CD8-positive, alpha-beta memory T cell (primary cell): Measurements from ENCODE around the gene ANO1. TPM values are rescaled to one million over a fixed set of nuclear protein-coding genes. Genes with fewer than 3 reads are reported as not detected.

ENCODE experiments used
- CTCF ChIA-PET: fragments of 350-600 bp; sonication (Branson Sonifier 250); formaldehyde crosslinking; loops from one replicate; lab custom pipeline; 2021; ENCODE audit warnings: antibody characterized with exemption; lab: Charles Lee
- POLR2A ChIA-PET: fragments of 350-600 bp; sonication (Branson Sonifier 250); formaldehyde crosslinking; loops from one replicate; lab custom pipeline; 2021; ENCODE audit warnings: antibody characterized with exemption; lab: Charles Lee
- DNase-seq, 5 donors: peaks; one replicate each; pipeline versions ENCODE4 v3.0.0 to v3.0.0-alpha.2; 2020 to 2022; ENCODE audit warnings: mixed read lengths in 1 of 5
- H3K27ac ChIP-seq: one replicate; pipeline ENCODE4 v1.7.0; 2013; ENCODE audit warnings: low read depth, mild to moderate bottlenecking, low read length, moderate library complexity
- H3K27me3 ChIP-seq: 2 replicates; pipeline ENCODE4 v1.7.0; 2013; ENCODE audit warnings: low read length, mild to moderate bottlenecking; ENCODE audit not compliant: insufficient read depth, poor library complexity, severe bottlenecking
- H3K36me3 ChIP-seq: 2 replicates; pipeline ENCODE4 v1.7.0; 2013; ENCODE audit warnings: mild to moderate bottlenecking, low read length, moderate library complexity; ENCODE audit not compliant: insufficient read depth
- H3K4me1 ChIP-seq: 2 replicates; pipeline ENCODE4 v1.7.0; 2013; ENCODE audit warnings: mild to moderate bottlenecking, low read length, moderate library complexity; ENCODE audit not compliant: insufficient read depth
- H3K4me3 ChIP-seq: 2 replicates; pipeline ENCODE4 v1.7.0; 2013; ENCODE audit warnings: mild to moderate bottlenecking, low read length
- H3K9me3 ChIP-seq: 2 replicates; pipeline ENCODE4 v1.7.0; 2013; ENCODE audit warnings: mild to moderate bottlenecking, low read length
- H3K27ac Mint-ChIP-seq, 8 donors: one replicate each; pipeline ENCODE4 v1.8.0; 2020 to 2021; ENCODE audit warnings: mixed read lengths in 8 of 8, mild to moderate bottlenecking in 6 of 8, inconsistent platforms in 3 of 8, moderate library complexity in 3 of 8
- H3K27me3 Mint-ChIP-seq, 2 donors: one replicate each; pipeline ENCODE4 v1.8.0; 2020 to 2021; ENCODE audit warnings: mixed read lengths in 2 of 2, mild to moderate bottlenecking in 1 of 2, moderate library complexity in 1 of 2
- H3K36me3 Mint-ChIP-seq, 3 donors: one replicate each; pipeline ENCODE4 v1.8.0; 2020 to 2021; ENCODE audit warnings: mixed read lengths in 3 of 3, inconsistent platforms in 1 of 3, mild to moderate bottlenecking in 1 of 3
- H3K4me1 Mint-ChIP-seq, 3 donors: one replicate each; pipeline ENCODE4 v1.8.0; 2020 to 2021; ENCODE audit warnings: mixed read lengths in 3 of 3, inconsistent platforms in 1 of 3, mild to moderate bottlenecking in 1 of 3
- H3K4me3 Mint-ChIP-seq, 7 donors: one replicate each; pipeline ENCODE4 v1.8.0; 2020 to 2021; ENCODE audit warnings: mixed read lengths in 7 of 7, mild to moderate bottlenecking in 6 of 7, moderate library complexity in 4 of 7, inconsistent platforms in 2 of 7
- H3K9me3 Mint-ChIP-seq, 5 donors: one replicate each; pipeline ENCODE4 v1.8.0; 2020 to 2022; ENCODE audit warnings: mixed read lengths in 5 of 5, mild to moderate bottlenecking in 3 of 5, moderate library complexity in 2 of 5, inconsistent platforms in 1 of 5
- polyA plus RNA-seq: library from polyadenylated mRNA; unstranded; fragments of 300-500 nt; fragmentation: Illumina TruSeq; gene quantifications from one replicate; pipeline ENCODE4 v1.2.3, GENCODE V29; 2021
- total RNA-seq, 2 experiments: library from RNA; stranded (reverse); gene quantifications; one replicate each; pipeline ENCODE4 v1.2.3, GENCODE V29; 2021

ANO1 gene
- total and polyA plus RNA-seq, 3 experiments from 2014 or later: not detected

DNA sequence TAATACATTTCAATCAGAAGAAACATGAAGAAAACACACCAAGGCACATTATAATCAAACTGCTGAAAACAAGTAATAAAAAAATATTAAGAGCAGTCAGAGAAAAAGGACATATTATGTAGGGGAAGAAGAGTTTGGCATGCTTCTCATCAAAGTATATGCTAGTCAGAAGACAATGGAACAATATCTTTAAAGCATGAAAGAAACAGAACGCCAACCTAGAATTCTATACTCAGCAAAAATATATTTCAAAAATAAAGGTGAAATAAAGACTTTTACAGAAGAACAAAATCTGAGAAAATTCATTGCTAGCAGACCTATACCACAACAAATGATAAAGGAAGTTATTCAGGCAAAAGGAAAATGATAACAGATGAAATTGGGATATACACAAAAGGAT lies 34.6 kb upstream of the ANO1 start:
- POLR2A ChIA-PET: no interaction called here
- H3K36me3 ChIP-seq: no peaks in the 10 kb centered on the region

DNA sequence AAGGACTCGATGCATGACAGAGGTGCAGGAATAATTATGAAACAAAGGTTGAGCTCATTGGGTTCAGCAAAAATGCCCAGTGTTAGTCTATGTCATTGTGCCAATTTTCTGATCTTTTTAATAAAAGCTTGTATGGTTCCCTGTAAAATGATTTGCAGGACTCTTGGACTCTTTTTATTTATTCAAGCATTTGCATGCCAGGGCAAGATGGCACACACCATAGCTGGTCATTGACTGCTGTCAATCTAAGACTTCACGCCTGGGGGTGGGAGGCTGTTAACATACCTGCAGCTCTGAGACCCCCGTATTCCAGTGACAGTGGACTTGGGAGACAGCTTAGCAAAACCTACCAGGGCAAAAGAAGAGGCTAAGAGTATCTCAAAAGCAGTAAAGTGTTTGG lies 32.0 kb upstream of the ANO1 start:
- no peaks in the 10 kb centered on the region for H3K4me1 Mint-ChIP-seq
- H3K36me3 Mint-ChIP-seq: no peaks in the 10 kb centered on the region
- Histone ChIP-seq H3K27me3 (no peaks in the 10 kb centered on the region), H3K36me3 (no peaks in the 10 kb centered on the region), H3K9me3 (no peaks in the 10 kb centered on the region), H3K4me1 (no peaks in the 10 kb centered on the region), H3K4me3 (no peak overlapping the region), H3K27ac (no peak overlapping the region)
- no peak overlapping the region for H3K4me3 Mint-ChIP-seq
- no peak overlapping the region for H3K27ac Mint-ChIP-seq
- DNase-seq: no peak
- ChIA-PET CTCF (no interaction called here), POLR2A (no interaction called here)
- H3K9me3 Mint-ChIP-seq: peaks cover 12 to 17% (median 12%) of the 10 kb centered on the region in 5 donors
- H3K27me3 Mint-ChIP-seq: peaks cover 3 to 33% of the 10 kb centered on the region in 2 donors

More for the DNA sequence above, 34.6 kb upstream of the ANO1 start:
- no peak overlapping the region for H3K4me3 Mint-ChIP-seq
- no peaks in the 10 kb centered on the region for H3K27me3 ChIP-seq
- no peaks in the 10 kb centered on the region for H3K9me3 ChIP-seq
- H3K27ac ChIP-seq: no peak overlapping the region
- CTCF ChIA-PET: no interaction called here
- no peaks in the 10 kb centered on the region for H3K36me3 Mint-ChIP-seq
- DNase-seq: no peak
- H3K4me3 ChIP-seq: no peak overlapping the region
- H3K27me3 Mint-ChIP-seq: peaks cover 6 to 34% of the 10 kb centered on the region in 2 donors
- H3K27ac Mint-ChIP-seq: no peak overlapping the region
- H3K4me1 ChIP-seq: no peaks in the 10 kb centered on the region
- H3K9me3 Mint-ChIP-seq: peaks cover 13 to 19% (median 17%) of the 10 kb centered on the region in 5 donors
- H3K4me1 Mint-ChIP-seq: no peaks in the 10 kb centered on the region

DNA sequence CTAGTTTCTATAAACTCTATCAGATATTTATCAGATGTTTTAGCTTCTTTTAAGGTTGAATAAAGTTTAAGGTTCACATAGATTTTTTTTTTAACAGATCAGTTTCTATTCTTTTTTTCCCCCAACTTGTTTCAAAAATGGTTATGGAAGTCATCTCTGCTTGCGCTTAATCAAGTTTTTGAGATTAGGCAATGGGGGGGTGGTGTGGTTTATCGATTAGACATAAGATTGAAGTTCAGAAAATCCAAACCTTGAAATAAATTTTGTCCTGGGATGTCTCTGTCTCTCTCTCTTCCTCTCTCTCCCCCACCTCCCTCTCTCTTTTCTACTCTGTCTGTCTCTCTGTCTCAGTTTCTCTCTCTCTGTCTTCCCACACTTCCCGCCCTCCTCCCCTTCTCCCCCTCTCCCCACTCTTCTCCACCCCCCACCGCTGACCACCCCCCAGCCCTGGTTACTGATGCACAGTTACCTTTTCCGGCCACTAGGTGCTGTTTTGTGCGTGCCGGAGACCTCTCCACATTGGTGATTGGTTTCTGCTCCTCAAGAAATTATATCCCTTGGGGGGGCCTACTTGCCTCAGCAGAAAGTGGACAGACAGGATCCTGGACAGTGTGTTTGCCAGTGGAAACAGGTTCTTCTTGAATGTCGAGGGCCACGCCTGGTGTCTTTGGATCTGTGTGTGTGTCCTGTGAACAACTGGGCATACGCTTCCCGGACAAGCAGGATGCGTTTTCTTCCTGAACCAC lies 29.7 kb upstream of the ANO1 start:
- CTCF ChIA-PET: no interaction called here
- H3K27me3 Mint-ChIP-seq: peaks cover 8 to 41% of the 10 kb centered on the region in 2 donors
- H3K27ac Mint-ChIP-seq: no peak overlapping the region

DNA sequence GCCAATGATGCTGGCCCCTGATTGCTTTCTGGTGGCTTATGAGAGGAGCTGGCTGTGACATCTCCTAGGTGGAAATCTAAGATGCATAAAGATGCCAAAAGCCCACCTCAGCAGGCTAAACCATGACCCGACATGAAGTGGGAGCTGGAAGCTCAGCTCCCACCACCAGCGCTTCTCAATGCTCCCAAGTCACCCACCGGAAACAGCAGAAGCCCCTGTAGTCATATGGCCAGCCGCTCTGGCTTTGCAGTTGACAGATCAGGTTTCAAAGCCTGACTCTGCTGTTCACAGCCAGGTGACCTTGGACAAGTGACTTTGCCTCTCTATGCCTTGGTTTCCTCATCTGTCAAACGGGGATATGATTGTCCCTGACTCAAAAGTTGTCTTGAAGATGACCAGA lies 29.1 kb upstream of the ANO1 start:
- peaks cover 8 to 43% of the 10 kb centered on the region in 2 donors for H3K27me3 Mint-ChIP-seq
- CTCF ChIA-PET: no interaction called here
- peaks cover 0 to 4% (median 0%) of the 10 kb centered on the region in 5 donors for H3K9me3 Mint-ChIP-seq

More for the DNA sequence above, 29.7 kb upstream of the ANO1 start:
- no peak overlapping the region for H3K4me3 Mint-ChIP-seq
- no peak for DNase-seq
- no peaks in the 10 kb centered on the region for H3K4me1 ChIP-seq
- no peaks in the 10 kb centered on the region for H3K36me3 Mint-ChIP-seq
- H3K27ac ChIP-seq: no peak overlapping the region
- POLR2A ChIA-PET: no interaction called here
- H3K27me3 ChIP-seq: no peaks in the 10 kb centered on the region
- no peak overlapping the region for H3K4me3 ChIP-seq
- H3K9me3 Mint-ChIP-seq: peaks cover 0 to 4% (median 0%) of the 10 kb centered on the region in 5 donors
- H3K36me3 ChIP-seq: no peaks in the 10 kb centered on the region
- H3K9me3 ChIP-seq: no peaks in the 10 kb centered on the region
- no peaks in the 10 kb centered on the region for H3K4me1 Mint-ChIP-seq

DNA sequence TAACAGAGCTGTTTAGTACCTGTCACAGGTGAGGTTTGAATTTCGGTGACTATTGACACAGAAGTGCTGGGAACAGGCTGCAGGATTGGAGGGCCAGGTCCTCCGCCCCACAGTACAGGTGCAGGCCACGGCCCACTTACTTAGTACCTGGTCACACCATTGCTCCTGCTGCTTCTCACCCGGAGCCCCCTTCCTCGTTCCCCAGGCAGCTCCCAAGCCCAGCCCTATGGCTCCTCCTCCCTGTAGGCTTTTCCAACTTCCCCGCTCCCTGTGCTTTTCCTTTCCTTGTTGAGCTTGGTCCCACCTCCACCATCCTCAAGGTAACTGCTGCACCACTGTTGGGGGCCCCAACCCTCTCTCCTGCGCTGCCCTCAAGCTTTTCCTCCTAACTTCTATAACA lies 27.9 kb upstream of the ANO1 start:
- H3K9me3 Mint-ChIP-seq: no peaks in the 10 kb centered on the region
- ChIA-PET POLR2A (no interaction called here), CTCF (no interaction called here)
- H3K36me3 Mint-ChIP-seq: peaks cover 0 to 2% (median 0%) of the 10 kb centered on the region in 3 donors
- H3K27me3 ChIP-seq: no peaks in the 10 kb centered on the region
- H3K4me3 ChIP-seq: no peak overlapping the region
- H3K9me3 ChIP-seq: no peaks in the 10 kb centered on the region
- H3K36me3 ChIP-seq: no peaks in the 10 kb centered on the region
- H3K27ac ChIP-seq: no peak overlapping the region
- no peak overlapping the region for H3K4me3 Mint-ChIP-seq
- no peaks in the 10 kb centered on the region for H3K4me1 ChIP-seq
- no peaks in the 10 kb centered on the region for H3K4me1 Mint-ChIP-seq
- no peak overlapping the region for H3K27ac Mint-ChIP-seq
- no peak for DNase-seq
- peaks cover 8 to 38% of the 10 kb centered on the region in 2 donors for H3K27me3 Mint-ChIP-seq

More for the DNA sequence above, 29.1 kb upstream of the ANO1 start:
- no peak overlapping the region for H3K4me3 Mint-ChIP-seq
- Histone ChIP-seq H3K27ac (no peak overlapping the region), H3K36me3 (no peaks in the 10 kb centered on the region), H3K9me3 (no peaks in the 10 kb centered on the region), H3K4me3 (no peak overlapping the region), H3K4me1 (no peaks in the 10 kb centered on the region), H3K27me3 (no peaks in the 10 kb centered on the region)
- no peak for DNase-seq
- H3K4me1 Mint-ChIP-seq: no peaks in the 10 kb centered on the region
- no peak overlapping the region for H3K27ac Mint-ChIP-seq
- POLR2A ChIA-PET: no interaction called here
- H3K36me3 Mint-ChIP-seq: peaks cover 0 to 2% (median 0%) of the 10 kb centered on the region in 3 donors

DNA sequence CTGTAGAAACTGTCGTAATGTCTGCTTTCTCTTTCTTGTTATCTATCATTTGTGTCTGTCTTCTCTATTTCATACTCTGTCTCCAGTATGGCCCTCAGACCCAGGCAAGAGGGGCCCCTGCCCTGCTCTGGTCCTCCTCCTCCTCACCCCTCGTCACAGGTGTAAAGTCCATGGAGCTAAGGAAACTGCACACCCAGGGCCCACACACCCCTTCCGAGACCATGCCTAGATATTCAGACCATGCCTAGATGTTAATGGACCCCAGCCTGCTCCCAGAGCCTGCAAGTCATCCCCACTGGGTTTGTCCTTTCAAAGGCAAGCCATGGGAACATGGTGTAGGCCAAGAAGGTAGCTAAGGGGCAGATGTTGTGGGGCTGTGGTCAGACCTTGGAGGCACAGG lies 24.1 kb upstream of the ANO1 start:
- ChIA-PET POLR2A (no interaction called here), CTCF (no interaction called here)
- Mint-ChIP-seq H3K9me3 (peaks cover 4 to 11% (median 9%) of the 10 kb centered on the region in 5 donors), H3K36me3 (peaks cover 0 to 2% (median 0%) of the 10 kb centered on the region in 3 donors), H3K4me3 (no peak overlapping the region), H3K4me1 (no peaks in the 10 kb centered on the region), H3K27me3 (peaks cover 8 to 55% of the 10 kb centered on the region in 2 donors), H3K27ac (no peak overlapping the region)
- Histone ChIP-seq H3K9me3 (no peaks in the 10 kb centered on the region), H3K4me1 (no peaks in the 10 kb centered on the region), H3K36me3 (no peaks in the 10 kb centered on the region), H3K27me3 (no peaks in the 10 kb centered on the region), H3K27ac (no peak overlapping the region), H3K4me3 (no peak overlapping the region)
- DNase-seq: no peak

DNA sequence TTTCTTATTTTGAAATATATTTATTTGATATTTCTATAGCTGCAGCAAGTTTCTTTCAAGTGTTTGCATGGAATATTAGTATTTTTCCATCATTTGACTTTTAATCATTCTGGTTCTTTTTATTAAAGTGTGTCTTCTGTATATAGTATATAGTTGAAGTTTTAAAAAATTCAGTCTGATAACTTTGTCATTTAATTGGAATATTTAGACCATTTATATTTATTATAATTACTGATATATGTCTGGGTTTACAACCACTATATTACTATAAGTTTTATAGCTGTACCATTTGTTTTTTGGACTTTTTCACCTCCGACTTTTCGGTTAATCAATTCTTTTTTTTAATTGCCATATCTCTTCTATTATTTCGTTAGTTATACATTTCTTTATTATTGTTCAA lies 22.7 kb upstream of the ANO1 start:
- Mint-ChIP-seq H3K4me3 (no peak overlapping the region), H3K9me3 (peaks cover 4 to 11% (median 9%) of the 10 kb centered on the region in 5 donors), H3K36me3 (peaks cover 0 to 2% (median 0%) of the 10 kb centered on the region in 3 donors), H3K4me1 (no peaks in the 10 kb centered on the region), H3K27me3 (peaks cover 6 to 46% of the 10 kb centered on the region in 2 donors), H3K27ac (no peak overlapping the region)
- Histone ChIP-seq H3K4me1 (no peaks in the 10 kb centered on the region), H3K36me3 (no peaks in the 10 kb centered on the region), H3K27ac (no peak overlapping the region), H3K9me3 (no peaks in the 10 kb centered on the region), H3K4me3 (no peak overlapping the region), H3K27me3 (no peaks in the 10 kb centered on the region)
- DNase-seq: no peak
- ChIA-PET POLR2A (no interaction called here), CTCF (no interaction called here)

DNA sequence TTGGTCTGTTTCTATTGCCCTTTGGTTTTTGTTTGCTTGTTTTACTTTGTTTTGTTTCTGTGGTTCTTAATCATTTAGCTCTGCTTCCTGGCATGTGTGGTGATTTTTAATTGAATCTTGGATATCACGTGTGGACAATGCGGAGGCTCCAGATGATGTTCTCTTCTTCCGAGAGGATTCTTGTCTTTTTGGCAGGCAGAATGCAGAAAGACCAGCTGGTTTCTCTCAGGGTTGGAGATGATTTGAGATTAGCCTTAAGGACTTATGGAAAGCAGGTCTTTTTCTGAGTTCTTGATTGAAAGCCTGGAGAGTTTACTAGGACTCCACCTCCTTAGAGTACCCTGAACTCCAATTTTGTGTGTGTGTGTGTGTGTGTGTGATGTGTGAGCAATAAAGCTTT lies 21.0 kb upstream of the ANO1 start:
- peaks cover 6 to 43% of the 10 kb centered on the region in 2 donors for H3K27me3 Mint-ChIP-seq
- DNase-seq: no peak
- no peak overlapping the region for H3K4me3 Mint-ChIP-seq
- no peak overlapping the region for H3K27ac Mint-ChIP-seq
- Histone ChIP-seq H3K4me1 (no peaks in the 10 kb centered on the region), H3K27ac (no peak overlapping the region), H3K27me3 (no peaks in the 10 kb centered on the region), H3K9me3 (no peaks in the 10 kb centered on the region), H3K36me3 (no peaks in the 10 kb centered on the region), H3K4me3 (no peak overlapping the region)
- POLR2A ChIA-PET: no interaction called here
- peaks cover 4 to 11% (median 9%) of the 10 kb centered on the region in 5 donors for H3K9me3 Mint-ChIP-seq
- CTCF ChIA-PET: no interaction called here
- peaks cover 0 to 2% (median 0%) of the 10 kb centered on the region in 3 donors for H3K36me3 Mint-ChIP-seq
- H3K4me1 Mint-ChIP-seq: no peaks in the 10 kb centered on the region
